ENCODE results near the gene PAXX.

PAXX gene

DNA sequence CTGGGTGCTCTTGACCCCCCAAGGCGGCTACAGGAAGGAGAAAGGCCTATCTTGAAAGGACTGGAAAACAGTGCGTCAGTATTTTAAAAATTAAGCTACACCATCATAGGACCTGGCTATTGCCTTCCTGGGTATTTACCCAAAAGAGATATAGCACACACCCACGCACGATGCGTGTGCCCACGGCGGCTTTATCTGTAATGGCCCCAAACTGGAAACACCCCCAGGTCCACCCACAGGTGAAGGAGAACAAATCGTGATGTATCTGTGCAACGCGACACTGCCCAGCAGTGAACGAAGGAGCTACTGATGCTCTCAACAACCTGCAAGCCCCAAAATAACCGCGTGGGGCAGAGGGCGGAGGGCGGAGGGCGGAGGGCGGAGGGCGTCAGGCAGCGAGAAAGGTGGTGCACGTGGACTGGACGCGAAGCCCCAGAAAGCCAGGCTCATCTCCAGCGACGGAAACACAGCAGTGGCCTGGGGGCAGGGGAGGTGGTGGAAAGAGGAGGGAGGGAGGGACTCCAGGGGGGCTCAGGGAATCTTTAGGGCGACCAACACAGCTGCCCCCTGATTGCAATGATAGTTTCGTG, 27.3 kb upstream of the PAXX start:
- no peak for DNase-seq (ENCODE audit: extremely low read depth in 1 of 2, low read depth in 1 of 2)

DNA sequence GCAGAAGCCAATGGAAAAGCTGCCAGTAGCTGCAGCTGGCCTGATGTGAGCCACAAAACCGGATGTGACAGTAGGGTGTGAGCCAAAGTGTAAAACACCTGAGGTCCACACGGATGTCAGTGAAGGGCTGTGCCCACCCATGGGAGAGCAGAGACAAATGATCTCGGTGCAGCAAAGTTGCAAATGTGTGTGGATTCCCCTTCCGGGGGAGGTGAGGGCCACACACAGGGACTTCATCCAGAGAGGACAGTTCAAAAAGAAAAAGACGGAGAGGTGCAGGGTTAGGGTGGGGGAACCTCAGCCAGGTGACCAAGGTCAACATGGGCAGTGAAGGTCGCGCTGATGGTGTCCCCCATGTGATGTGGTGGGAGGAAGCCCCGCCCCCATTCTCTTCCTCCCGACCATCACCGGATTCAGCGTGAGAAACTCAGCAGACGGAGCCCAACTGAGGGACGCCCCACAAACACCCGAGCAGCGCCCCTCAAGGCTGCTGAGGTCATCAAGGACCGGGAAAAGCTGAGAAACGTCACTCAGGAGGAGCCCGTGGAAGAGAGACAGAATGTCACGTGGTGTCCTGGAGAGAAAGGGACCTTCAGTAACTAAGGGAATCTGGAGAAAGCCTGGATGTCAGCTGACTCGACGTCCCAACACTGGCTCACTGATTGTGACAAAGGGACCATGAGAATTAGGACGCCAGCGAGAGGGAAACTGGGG, 26.3 kb upstream of the PAXX start:
- no peak for DNase-seq (ENCODE audit: extremely low read depth in 1 of 2, low read depth in 1 of 2)

DNA sequence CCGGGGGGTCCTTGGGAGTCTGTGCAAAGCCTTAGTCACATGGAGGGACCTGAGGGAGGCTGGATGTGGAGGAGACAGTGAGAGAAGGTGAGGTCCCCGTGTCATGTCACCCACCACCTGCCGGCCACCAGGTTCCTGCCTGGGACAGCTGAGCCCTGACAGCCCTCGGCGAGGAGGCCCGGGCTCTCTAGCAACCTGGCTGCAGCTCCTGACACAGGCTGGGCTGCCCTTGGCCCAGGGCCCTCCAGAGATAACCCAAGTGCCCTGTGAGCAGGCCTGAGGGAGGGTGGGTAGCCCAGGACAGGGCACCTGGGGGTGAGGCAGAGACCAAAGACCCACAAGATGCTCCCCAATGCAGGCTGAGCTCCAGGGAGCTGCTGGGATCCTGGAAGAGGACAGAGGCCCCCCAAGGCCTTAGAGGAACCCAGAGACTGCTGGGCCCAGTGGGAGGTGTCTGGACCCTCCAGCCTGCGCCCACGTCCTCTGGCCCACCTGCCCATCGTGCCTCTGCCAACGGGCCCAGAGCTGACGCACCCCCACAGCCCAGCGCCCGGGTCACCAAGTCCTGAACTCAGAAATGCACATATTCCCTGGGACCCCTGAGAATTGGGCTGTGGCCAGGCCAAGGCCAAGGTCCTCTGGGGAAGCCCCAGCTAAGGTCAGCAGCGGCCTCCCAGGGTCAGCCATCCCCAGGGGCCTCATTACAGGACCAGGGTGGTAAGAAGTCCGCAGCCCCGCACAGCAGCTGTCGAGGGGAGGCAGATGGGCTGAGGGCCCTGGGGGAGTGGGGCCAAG, 23.7 kb upstream of the PAXX start:
- no peak for DNase-seq (ENCODE audit: extremely low read depth in 1 of 2, low read depth in 1 of 2)

DNA sequence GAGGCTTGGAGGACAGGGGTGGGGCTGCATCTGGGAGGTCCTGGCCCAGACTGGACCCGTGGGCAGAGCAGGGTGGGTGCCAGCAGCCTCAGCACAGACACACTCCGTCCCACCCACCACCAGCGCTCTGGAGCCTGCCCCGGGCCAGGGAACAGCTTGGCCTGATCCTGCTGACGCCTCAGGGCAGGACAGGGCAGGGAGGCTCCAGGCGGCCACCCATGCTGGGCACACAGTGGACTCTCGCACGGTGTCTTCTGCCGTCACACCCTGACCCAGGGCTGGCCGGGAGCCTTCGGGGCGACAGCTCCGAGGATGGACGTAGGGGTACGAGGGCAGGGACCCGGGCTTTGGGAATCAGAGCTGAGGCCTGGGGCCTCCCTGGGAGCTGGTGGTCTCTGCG, 23.1 kb upstream of the PAXX start:
- no peak for DNase-seq (ENCODE audit: extremely low read depth in 1 of 2, low read depth in 1 of 2)

DNA sequence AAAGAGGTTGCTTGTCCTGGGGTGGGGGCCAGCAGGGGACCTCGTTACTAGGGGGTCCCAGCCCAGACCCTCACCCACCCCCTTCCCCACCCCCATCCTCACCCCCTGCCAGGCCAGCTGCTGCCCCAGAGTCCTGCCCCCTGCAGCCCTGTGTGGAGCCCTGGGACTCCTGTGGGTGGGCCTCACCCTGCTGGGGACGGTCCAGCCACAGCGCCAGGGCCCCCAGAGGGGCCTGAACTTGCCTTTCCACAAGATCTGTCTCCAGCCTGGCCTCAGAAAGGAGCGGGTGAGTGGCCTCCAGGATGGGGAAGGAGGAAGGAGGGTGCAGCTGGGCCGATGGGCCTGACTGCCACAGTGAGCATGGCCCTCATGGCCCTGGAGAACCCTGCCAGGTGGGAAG, 22.4 kb upstream of the PAXX start:
- DNase-seq (ENCODE audit: extremely low read depth in 1 of 2, low read depth in 1 of 2): no peak

DNA sequence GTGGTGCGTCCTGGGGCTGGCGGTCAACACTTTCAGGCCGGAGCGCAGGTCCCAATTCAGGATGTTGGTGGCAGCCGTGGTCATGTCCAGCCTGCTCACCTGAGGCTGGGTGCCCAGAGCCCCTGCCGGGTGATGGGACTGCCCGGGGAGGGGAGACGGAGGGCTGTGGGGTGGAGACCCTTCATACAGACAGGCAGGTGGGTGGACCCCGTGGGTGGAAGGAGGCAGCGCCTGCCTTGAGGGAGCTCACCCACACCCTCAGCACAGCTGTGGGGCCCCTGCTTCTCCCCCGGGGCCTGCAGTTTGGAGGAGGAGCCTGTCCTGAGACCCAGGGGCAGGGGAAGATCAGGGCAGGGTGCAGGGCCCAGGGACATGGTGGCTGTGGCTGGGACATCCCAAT, 21.9 kb upstream of the PAXX start:
- DNase-seq (ENCODE audit: extremely low read depth in 1 of 2, low read depth in 1 of 2): no peak

DNA sequence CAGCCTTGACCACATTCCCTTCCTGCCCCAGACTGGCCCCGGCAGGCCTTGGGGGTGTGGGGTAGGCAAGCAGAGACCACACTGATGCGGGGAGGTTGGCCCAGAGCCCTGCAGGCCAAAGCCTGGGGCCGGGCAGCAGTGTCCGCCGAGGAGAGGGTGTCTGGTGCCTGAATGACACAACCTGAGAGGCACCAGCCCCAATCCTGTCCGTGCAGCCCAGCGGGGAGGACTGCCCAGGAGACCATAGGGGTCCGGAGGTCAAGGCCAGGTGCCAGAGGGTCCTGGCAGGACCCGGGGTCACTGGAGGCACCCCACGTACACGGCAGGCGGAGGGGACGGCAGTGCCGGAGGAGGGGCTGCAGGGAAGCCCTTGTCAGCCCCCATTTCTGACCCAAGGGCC, 20.5 kb upstream of the PAXX start:
- no peak for DNase-seq (ENCODE audit: extremely low read depth in 1 of 2, low read depth in 1 of 2)

DNA sequence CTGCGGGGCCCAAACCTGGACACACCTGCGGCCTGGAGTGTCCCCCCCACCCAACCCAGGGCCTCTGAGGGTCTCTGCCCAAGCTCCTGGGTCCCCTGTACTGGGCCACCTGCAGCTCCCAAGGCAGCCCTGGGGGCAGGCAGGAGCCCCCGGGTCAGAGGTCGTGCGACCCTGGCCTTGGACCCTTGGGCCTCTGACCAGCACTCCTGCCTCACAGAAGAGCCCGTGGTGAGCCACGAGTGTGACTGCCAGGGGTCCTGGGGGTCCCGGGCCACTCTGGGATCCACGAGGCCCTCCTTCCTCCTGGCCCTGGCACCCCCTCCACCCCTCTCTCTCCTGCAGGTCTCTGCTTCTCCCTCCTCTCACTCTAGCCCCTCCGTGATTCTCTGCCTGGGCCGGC, 19.9 kb upstream of the PAXX start:
- no peak for DNase-seq (ENCODE audit: extremely low read depth in 1 of 2, low read depth in 1 of 2)

DNA sequence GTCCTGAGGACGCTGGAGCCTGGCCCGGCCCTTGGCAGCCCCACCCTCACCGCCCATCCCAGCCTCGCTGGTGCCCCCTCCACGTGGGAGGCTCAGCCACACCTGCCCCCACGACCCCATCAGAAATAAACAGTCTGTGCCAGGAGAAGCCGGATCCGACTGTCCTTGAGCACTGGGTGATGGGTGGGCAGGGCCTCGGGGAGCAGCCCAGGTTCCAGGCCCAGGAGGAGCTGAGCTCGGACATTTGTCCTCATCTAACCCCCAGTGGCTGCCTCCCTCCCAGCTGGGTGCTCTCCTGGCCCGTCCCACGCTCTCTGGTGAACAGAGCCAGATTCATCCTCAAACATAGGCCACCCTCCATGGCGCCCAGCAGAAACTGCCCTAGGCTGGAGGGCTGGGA, 19.5 kb upstream of the PAXX start:
- DNase-seq (ENCODE audit: extremely low read depth in 1 of 2, low read depth in 1 of 2): no peak

DNA sequence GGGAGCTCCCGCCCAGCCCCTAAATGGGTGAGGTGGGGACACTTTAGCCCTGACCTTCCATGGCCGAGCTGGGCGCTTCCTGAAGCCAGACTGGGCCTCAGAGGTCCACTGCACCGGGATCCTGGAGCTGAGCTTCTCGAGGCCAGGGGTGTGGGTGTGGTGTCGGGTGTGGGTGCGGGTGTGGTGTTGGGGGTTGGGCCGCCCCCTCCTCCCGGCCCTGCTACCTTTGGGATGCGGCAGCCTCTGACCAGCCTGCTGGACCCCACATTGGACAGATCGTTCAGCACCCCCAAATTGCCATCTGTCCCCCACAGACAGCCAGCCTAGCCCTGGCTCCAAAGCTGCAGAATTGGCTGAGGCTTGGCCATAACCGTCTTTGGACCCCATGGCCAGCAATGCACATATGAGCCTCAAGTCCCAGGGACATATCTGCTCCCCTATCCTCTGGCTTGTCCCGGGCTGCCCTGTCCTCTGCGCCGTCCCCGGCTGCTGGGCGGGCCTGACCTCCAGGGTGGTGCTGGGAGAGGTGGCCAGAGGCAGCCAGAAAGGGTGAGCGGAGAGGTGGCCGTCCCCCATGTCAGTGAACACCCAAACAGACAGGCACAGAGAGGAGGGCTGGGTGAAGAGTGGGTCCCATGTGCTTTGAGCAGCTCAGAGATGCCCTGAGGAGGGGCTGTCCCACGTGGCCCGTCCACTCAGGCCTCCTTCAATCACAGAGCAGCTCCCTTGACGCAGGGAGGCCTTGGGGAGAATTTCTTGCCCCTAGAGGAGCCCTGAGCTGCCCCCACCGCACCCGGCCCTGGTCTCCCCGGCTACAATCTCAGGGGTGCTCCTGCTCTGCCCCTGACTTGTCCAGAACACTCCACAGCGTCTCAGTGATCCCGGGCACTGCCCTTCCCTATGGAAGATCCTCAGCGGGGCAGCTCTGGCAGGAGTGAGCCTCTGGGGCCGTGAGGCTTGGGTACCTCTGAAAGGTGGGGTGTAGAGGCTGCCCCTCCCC, 18.3 kb upstream of the PAXX start:
- DNase-seq (ENCODE audit: extremely low read depth in 1 of 2, low read depth in 1 of 2): no peak

DNA sequence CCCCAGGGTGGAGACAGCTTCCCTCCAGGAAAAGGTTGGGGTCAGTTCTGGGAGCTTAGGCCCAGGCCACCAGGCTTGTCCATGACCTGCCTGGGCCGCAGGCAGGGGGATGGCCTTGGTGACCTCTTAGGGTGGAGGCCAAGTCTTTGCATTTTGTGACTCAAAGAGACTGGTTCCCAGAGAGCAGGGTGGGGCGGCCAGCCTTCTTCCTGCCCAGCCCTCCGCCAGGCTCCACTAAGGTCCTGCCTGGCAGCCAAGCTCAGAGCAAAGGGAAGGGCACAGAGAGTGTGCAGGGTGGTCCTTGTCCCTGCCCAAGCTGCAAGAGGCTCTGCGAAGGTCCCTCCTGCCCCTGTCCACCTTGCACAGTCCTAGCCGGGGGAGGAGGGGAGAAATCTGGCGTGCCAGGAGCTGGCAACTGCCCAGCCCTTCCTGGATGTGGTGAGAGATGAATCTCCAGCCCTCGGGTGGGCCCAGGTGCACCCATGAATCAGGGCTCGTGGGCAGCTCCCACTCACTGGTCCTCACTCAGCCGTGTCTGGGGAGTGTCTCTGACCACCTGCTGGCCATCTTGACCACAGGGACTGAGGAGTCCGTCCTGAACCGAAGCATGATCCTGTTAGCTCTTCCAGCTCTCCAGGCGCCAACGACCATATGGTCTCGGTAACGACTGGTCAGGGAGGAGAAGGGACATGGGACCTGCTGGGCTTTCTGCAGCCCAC, 17.2 kb upstream of the PAXX start:
- DNase-seq (ENCODE audit: extremely low read depth in 1 of 2, low read depth in 1 of 2): no peak

DNA sequence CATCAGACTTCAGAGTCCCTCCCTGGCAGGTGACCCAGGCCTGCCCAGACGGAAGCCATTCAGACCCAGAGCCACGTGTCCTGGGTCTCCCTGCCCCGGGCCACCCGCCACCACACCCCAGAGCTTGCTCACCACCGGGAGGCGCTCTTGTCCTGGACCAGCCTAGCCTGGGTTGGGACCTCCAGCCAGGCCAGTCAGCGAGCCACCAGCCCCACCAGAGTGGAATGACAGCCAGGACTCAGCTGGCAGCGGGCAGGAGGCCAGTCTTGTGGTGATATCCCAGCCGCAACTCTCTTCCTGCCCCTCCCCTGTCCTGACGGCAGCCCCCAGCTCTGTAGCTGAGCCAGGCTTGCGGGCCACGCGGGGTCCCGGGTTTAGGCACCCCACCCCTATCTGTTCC, 16.6 kb upstream of the PAXX start:
- DNase-seq (ENCODE audit: extremely low read depth in 1 of 2, low read depth in 1 of 2): no peak

DNA sequence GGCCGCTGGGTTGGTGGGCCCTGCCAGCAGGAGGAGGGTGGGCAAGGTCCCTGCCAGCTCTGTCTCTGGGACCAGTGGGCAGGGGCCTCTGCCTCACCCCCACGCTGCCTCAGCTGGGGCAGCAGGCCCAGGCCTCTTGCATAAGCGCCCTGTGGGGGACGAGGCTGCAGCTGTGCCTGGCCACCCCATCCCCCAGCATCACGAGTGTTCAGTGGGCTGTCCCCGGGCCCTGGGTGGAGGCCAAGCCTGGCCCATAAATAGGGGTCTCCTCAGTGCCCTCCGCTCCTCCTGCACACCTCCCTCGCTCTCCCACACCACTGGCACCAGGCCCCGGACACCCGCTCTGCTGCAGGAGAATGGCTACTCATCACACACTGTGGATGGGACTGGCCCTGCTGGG, 15.0 kb upstream of the PAXX start, which contains the start of gene PTGDS:
Gene PTGDS, plus strand, starts transcription at position 282 of the 400 bp plus-strand sequence. Its CDS starts 75 bp downstream, at position 357.
- DNase-seq (ENCODE audit: extremely low read depth in 1 of 2, low read depth in 1 of 2): no peak

DNA sequence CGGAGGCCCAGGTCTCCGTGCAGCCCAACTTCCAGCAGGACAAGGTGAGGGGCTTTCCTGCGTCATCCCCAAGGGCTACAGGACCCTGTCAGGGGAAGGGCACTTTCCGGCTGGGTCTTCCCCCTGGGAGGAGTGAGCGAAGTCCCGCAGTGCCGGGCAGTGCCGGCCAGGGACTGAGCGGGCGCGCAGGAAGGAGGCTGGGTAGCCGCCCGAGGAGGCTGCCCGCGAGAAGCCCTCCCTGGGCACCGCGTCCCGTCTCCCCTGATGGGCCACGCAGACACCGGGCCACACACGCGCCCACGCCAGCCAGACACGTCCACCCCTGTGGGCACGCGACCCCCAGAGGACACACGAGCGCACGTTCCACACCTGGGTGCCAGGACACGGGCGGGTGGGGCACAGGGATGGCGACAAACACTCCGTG, 14.6 kb upstream of the PAXX start:
- no peak for DNase-seq (ENCODE audit: extremely low read depth in 1 of 2, low read depth in 1 of 2)

DNA sequence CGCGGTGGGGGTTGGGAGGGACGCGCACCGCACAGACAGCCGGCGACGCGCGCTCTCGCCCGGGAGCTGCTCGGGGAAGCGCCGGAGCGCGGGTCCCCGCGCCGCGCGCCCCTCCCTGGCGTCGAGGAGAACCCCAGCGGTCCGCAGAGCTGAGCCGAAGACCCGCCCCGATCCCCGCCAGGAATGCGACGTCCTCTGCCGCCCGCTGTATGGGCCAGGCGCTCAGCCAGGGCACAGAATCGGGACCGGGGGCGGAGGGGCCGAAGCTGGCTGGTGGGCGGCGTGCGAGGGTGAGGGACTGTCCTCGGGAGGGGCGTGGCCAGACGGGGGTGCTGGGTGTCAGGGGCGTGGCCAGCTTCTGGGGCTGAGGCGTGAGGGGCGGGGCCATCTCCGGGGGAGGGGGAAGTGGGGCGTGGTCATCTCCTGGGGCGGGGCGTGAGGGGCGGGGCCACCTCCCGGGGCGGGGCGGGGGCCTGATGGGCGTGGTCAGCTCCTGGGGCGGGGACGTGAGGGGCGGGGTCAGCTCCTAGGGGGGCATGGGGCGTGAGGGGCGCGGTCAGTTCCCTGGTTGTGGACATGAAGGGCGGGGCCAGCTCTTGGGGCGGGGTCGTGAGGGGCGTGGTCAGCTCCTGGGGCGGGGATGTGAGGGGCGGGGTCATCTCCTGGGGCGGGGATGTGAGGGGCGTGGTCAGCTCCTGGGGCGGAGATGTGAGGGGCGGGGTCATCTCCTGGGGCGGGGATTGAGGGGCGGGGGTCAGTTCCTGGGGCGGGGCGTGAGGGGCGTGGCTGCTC, 14.0 kb upstream of the PAXX start:
- DNase-seq (ENCODE audit: extremely low read depth in 1 of 2, low read depth in 1 of 2): peak; percentile 44 to 67

DNA sequence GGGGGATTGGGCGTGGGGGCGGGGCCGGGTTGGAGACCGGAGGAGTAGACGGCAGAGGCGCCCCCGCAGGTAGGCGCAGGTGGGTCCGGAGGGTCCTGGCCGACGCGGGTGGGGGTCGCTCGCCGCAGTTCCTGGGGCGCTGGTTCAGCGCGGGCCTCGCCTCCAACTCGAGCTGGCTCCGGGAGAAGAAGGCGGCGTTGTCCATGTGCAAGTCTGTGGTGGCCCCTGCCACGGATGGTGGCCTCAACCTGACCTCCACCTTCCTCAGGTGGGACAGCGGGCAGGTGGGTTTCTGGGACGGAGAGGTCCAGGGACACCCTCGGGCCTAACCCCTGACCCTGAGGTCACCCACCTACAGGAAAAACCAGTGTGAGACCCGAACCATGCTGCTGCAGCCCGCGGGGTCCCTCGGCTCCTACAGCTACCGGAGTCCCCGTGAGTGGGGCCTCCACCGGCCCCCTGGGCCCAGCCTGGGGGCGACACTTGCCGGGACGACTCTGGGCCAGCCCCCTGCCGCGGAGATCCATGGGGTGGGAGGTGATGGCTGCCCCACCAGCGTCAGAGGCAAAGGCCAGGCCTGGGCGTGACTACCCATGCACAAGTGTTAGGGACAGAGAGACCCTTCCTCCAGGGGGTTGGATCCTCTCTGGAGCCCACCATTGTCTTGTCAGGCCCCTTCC, 13.2 kb upstream of the PAXX start:
- DNase-seq (ENCODE audit: extremely low read depth in 1 of 2, low read depth in 1 of 2): no peak

DNA sequence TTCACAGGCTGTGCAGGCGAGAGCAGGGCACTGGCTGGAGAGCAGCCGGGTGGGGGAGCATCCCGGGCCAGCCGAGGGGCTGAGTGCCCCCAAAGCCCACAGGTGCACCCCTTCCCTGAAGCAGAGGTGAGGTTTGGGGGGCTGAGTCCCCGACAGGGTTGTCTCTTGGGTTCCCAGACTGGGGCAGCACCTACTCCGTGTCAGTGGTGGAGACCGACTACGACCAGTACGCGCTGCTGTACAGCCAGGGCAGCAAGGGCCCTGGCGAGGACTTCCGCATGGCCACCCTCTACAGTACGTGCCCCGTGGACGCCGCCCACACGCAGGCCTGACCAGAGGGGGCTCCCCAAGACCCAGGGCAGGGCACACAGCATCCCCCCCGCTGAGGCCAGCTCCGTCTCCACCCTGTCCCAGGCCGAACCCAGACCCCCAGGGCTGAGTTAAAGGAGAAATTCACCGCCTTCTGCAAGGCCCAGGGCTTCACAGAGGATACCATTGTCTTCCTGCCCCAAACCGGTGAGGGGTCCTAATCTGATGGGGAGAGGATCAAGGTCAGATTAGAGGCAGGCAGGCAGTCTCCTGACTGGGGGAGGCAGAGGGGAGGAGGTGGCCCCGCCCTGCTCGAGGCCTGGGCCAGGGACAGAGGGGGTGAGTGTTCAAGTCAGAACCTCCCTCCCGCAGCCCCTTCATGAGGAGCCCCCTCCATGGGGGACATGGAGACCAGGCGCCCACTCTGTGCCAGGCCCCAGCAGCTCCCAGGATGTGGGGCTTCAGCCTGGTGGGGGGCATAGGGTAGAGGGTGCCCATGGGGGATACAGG, 12.2 kb upstream of the PAXX start:
- DNase-seq (ENCODE audit: extremely low read depth in 1 of 2, low read depth in 1 of 2): no peak
